Stimulated activated CD8-positive, alpha-beta memory T cell treated with anti-CD3 and anti-CD28 coated beads, Interleukin-7, amount 100 ng/mL, for 4 hours (primary cell): ENCODE data around the gene GXYLT2.

Experiments
- DNase-seq, 2 donors: peaks; one replicate each; pipeline ENCODE4 v3.0.0-alpha.2; 2020; ENCODE audit warnings: low read depth in 2 of 2

Gene GXYLT2

GRCh38 chr3:72887705-72888545 is at the start of gene GXYLT2:
Gene GXYLT2, plus strand, starts transcription at chr3:72888046. Its CDS starts 188 bp downstream, at chr3:72888234.
- DNase-seq = peak in 1 of 2 donors; percentile 5

- DNase-seq = no peak
Observed at GRCh38 chr3:72839057-72839456, 48.8 kb upstream of the GXYLT2 start.

DNA sequence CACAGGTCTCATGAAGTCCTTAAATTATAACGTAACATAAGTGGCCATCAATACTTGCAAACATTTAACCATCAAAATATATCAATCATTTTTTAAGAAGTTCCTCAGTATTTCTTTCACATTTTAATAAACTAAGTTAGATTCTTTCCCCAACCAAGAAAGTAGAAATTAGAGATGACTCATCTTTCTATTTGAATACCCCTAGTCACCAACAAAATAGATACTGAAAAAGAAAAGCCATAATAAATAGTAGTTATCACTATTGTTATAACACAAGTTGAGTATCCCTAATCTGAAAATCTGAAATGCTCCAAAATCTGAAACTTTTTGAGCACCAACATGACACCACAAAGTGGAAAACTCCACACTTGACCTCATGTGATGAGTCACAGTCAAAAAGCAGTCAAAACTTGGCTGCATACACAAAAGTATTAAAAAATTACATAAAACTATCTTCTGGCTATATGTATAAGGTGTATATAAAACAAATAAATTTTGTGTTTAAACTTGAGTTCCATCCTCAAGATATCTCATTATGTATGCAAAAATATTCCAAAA is 43.3 kb upstream of the GXYLT2 start:
- DNase-seq = no peak

- DNase-seq = no peak
Observed at GRCh38 chr3:72846166-72846565, 41.7 kb upstream of the GXYLT2 start.

- no peak for DNase-seq
Observed at GRCh38 chr3:72847282-72847681, 40.6 kb upstream of the GXYLT2 start.

GRCh38 chr3:72847751-72848702 is 39.8 kb upstream of the GXYLT2 start, which contains the start of gene SHQ1:
Gene SHQ1, minus strand, starts transcription at chr3:72848445. Its CDS starts 105 bp downstream, at chr3:72848340.
- peak; percentile 92 to 93 for DNase-seq

DNA sequence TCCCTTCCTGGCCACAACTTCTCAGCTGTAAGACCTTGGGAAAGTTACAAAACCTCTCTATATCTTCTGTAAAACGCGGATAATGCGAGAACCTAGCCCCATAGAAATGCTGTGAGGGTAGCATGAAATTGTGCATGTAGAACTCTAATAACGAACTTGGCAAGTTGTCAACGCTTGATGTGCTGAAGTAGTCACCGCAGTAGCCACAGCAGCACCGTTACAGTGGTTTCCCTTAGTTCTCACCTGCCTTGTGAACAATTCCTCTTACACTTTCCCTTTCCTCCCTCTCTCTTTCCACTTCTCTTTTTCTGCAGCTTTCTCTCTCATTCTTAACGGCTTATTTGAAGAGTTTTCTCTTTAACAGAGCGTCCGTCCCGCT is 39.2 kb upstream of the GXYLT2 start:
- peak in 1 of 2 donors; percentile 5 for DNase-seq

DNA sequence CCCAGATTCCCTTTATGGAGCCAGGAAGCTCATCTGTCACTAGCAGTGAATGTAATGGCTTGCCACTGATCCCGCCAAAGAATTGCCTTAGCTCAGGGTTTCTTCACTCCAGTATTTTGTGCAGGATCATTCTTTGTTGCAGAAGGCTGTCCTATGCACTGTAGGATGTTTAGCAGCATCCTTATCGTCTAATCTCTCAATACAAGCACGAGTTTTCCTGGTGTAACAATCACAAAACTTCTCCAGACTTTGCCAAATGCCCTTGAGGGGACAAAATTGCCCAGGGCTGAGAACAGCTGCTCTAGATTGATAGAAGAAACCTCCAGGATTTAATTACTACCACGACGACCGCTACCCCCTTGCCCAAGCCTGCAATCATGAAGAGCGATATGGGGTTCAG is 32.8 kb upstream of the GXYLT2 start:
- no peak for DNase-seq

GRCh38 chr3:72860053-72860452 is 27.8 kb upstream of the GXYLT2 start:
- DNase-seq = no peak

DNA sequence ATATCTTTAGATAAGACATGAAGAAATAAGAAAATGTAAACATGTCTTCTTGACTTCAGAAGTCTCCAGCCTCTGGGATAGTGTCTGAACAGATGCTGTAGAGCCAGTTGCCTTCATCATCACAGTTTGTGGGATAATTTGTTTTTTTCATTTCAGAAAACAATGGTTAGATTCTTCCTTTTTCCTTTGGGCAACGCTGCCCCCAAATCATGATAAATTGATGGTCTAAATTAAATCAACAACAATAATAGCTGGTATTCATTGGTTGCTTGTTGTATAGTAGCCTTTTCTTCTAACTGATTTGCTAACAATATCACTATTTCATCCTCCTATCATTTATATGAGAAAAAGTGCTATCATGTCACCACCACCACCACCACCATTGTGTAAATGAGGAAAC is 27.0 kb upstream of the GXYLT2 start:
- no peak for DNase-seq

DNA sequence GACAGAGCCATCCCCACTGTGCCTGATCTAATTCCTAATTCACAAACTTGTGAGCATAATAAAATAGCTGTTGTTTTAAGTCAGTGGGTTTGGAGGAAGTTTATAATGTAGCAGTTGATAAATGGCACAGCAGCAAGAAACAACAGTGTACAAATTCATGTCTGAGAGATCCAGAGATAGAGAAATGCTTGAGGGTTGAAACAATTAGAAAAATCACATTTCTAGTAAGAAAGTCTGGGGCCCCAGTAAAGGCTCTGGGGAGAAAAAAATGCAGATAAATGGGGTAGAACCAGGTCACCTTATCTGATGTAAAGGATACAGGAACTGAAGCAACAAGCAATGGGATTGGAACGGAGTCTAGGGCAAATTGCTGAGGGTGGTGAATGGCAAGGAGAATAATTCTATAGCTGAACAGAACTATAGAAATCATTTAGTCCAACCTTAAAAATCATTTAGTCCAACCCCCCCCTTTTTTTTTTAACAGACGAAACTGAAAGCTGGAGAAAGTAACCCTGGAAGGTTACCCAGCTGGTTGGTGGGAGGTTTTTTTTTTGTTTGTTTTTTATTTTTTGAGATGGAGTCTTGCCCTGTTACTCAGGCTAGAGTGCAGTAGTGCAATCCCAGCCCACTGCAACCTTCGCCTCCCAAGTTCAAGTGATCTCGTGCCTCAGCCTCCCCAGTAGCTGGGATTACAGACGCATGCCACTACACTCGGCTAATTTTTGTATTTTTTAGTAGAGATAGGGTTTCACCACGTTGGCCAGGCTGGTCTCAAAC is 25.3 kb upstream of the GXYLT2 start:
- DNase-seq = no peak

- DNase-seq = no peak
Observed at GRCh38 chr3:72872183-72872582, 15.7 kb upstream of the GXYLT2 start.

- DNase-seq = no peak
Observed at GRCh38 chr3:72887343-72887704, 522 bp upstream of the GXYLT2 start.

DNA sequence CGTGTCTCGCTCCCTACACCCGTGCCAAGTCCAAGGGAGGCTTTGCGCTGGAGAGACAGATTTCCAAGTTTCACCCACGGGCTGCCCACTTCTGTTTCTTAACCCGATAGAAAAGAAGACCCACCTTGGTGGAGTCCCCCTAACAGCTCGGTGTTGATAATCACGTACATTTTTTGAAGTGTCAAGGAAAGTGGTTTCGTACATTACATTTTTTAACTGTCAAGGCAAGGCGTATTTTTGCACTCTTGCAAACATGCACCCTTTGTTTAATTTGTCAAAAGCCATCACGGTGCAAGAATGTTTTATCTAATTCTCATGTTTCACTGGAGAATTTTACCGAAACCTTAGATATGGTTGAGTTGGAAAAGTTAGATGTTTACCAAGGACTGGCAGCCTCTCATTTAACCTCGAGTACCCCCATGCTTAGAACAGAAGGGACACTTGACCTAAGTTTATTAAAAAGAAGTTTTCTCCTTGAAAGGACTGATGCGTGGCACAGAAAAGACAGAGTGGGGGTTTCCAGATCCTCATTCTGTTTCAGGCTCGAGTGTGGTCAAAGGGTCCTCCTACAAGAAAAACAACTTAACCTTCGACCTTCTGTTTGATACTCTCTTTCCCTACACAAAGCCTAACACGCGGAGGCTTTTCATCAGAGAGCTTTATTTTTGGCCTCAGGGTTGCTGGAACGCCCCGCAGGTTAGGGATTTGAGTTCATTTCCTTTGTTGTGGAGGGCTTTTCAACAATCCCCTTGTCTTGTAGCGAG is 882 bp downstream of the GXYLT2 start:
- DNase-seq = no peak

GRCh38 chr3:72889310-72890165 is 1.7 kb downstream of the GXYLT2 start:
- DNase-seq = no peak

DNA sequence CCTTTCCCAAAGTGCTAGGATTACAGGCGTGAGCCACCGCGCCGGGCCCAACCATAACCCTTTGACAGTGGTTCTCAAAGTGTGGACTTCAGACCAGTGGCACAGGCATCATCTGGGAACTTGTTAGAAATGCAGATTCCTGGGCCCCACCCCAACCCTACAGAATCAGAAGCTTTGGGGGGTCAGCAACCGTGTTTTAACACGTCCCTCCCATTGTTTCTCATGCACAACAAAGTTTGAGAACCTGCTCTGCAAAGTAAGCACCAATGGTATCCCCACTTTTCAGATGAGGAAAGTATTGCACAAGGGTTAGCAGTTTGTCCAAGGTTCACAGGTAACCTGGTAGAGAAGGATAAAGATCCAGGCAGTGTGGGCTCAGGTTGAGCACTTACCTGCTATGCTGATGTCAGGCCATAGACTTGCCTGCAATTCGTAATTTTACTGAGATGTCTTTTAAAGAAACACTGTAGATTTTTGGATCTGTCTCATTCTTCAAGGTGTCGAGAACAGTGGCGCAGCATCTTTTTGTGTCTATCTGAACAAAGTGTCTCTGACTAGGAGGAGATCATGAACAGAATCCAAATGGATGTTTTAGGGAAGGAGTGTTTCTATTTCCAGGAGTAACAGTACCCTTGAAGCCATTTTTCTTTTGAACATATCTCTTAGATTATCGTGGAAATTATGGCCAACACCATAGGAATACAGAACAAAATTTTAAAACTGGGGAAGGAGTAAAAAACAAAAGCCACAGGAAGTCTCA is 2.5 kb downstream of the GXYLT2 start:
- no peak for DNase-seq

GRCh38 chr3:72891053-72891855 is 3.4 kb downstream of the GXYLT2 start:
- DNase-seq = no peak

- DNase-seq = no peak
Observed at GRCh38 chr3:72892081-72892775, 4.4 kb downstream of the GXYLT2 start.
